T47D (cell line): ENCODE data around the gene RABEP1.
A peak's percentile ranks its signal among the peaks of the same experiment; 100 is the strongest.

Experiments
- DNase-seq, 2 experiments: peaks; one replicate each; pipeline versions ENCODE4 v3.0.0 to v3.0.0-alpha.2; 2011 to 2012; ENCODE audit warnings: low read depth in 1 of 2, low spot score in 1 of 2
- JUND ChIP-seq: IDR thresholded peaks from 2 replicates; pipeline ENCODE4 v1.6.1; 2012; ENCODE audit warnings: low read depth
- in situ Hi-C: cut with HindIII; loops from 2 replicates; pipeline ENCODE4 v1.10.0; 2016; ENCODE audit warnings: low sequenced_read_pairs, low pct_unique_long_range_greater_than_20kb

Gene RABEP1

GRCh38 chr17:5381542-5381941 is 99.5 kb downstream of the RABEP1 start:
- no peak for TF ChIP-seq JUND
- DNase-seq, result no peak
- in situ Hi-C loops, result no loop called here

- DNase-seq, result no peak
- in situ Hi-C loops, result no loop called here
- no peak for TF ChIP-seq JUND
Observed at GRCh38 chr17:5391678-5392077, 109.6 kb downstream of the RABEP1 start.

- no peak for TF ChIP-seq JUND
- no peak for DNase-seq
- in situ Hi-C loops, result no loop called here
Observed at GRCh38 chr17:5396612-5397011, 114.5 kb downstream of the RABEP1 start.

GRCh38 chr17:5399767-5400166 is 117.7 kb downstream of the RABEP1 start:
- no peak for TF ChIP-seq JUND
- in situ Hi-C loops, result no loop called here
- no peak for DNase-seq

- DNase-seq, result no peak
- TF ChIP-seq JUND, result no peak
- in situ Hi-C loops, result no loop called here
Observed at GRCh38 chr17:5405400-5405799, 123.3 kb downstream of the RABEP1 start.

GRCh38 chr17:5408186-5408585 is 126.1 kb downstream of the RABEP1 start:
- DNase-seq, result no peak
- in situ Hi-C loops, result no loop called here
- no peak for TF ChIP-seq JUND

- TF ChIP-seq JUND, result no peak
- in situ Hi-C loops, result no loop called here
- DNase-seq, result no peak
Observed at GRCh38 chr17:5410594-5411272, 128.6 kb downstream of the RABEP1 start.

GRCh38 chr17:5413682-5414081 is 131.6 kb downstream of the RABEP1 start:
- no peak for DNase-seq
- TF ChIP-seq JUND, result no peak
- in situ Hi-C loops, result no loop called here

- in situ Hi-C loops, result no loop called here
- TF ChIP-seq JUND, result no peak
- no peak for DNase-seq
Observed at GRCh38 chr17:5416901-5417300, 134.8 kb downstream of the RABEP1 start.

- peak in 1 of 2 experiments; percentile 70 for DNase-seq
- no peak for TF ChIP-seq JUND
- in situ Hi-C loops, result no loop called here
Observed at GRCh38 chr17:5418858-5419355, 136.8 kb downstream of the RABEP1 start.

- DNase-seq, result peak; percentile 86 to 97
- in situ Hi-C loops, result no loop called here
- TF ChIP-seq JUND, result no peak
Observed at GRCh38 chr17:5419356-5419958, 137.4 kb downstream of the RABEP1 start, which contains the start of gene NUP88. TSS of gene NUP88 (minus strand) at chr17:5419662. CDS start at chr17:5419650, 12 bp downstream.

GRCh38 chr17:5419959-5420653 is 138.0 kb downstream of the RABEP1 start, which contains the start of gene RPAIN:
TSS of gene RPAIN (plus strand) at chr17:5420182. CDS start at chr17:5420211, 29 bp downstream.
- peak in 1 of 2 experiments; percentile 67 for DNase-seq
- in situ Hi-C loops, result no loop called here
- no peak for TF ChIP-seq JUND

GRCh38 chr17:5422505-5422904 is 140.4 kb downstream of the RABEP1 start:
- no peak for TF ChIP-seq JUND
- in situ Hi-C loops, result no loop called here
- DNase-seq, result no peak
